ENCODE results near the gene MRPS27.
A peak's percentile ranks its signal among the peaks of the same experiment; 100 is the strongest.

The MRPS27 gene

GRCh38 chr5:72209147-72210115, 110.6 kb downstream of the MRPS27 start:
- TF ChIP-seq CTCF (IDR thresholded peaks at IDR 0.05; ENCODE audit: insufficient read depth, low read depth, low read length, missing control alignments): no peak
- H3K4me3 ChIP-seq (ENCODE audit: low read length): no peak overlapping the region
- DNase-seq (ENCODE audit: low read depth): peak; percentile 53

- DNase-seq (ENCODE audit: low read depth): no peak
- TF ChIP-seq CTCF (IDR thresholded peaks at IDR 0.05; ENCODE audit: insufficient read depth, low read depth, low read length, missing control alignments): no peak
- H3K4me3 ChIP-seq (ENCODE audit: low read length): no peak overlapping the region
Measured at GRCh38 chr5:72208324-72208926, 111.6 kb downstream of the MRPS27 start.

- no peak for DNase-seq (ENCODE audit: low read depth)
- H3K4me3 ChIP-seq (ENCODE audit: low read length): no peak overlapping the region
- no peak for TF ChIP-seq CTCF (IDR thresholded peaks at IDR 0.05; ENCODE audit: insufficient read depth, low read depth, low read length, missing control alignments)
Measured at GRCh38 chr5:72206994-72207393, 113.0 kb downstream of the MRPS27 start.

GRCh38 chr5:72206160-72206559, 113.9 kb downstream of the MRPS27 start:
- no peak for DNase-seq (ENCODE audit: low read depth)
- no peak for TF ChIP-seq CTCF (IDR thresholded peaks at IDR 0.05; ENCODE audit: insufficient read depth, low read depth, low read length, missing control alignments)

GRCh38 chr5:72205431-72206009, 114.5 kb downstream of the MRPS27 start:
- no peak overlapping the region for H3K4me3 ChIP-seq (ENCODE audit: low read length)
- TF ChIP-seq CTCF (IDR thresholded peaks at IDR 0.05; ENCODE audit: insufficient read depth, low read depth, low read length, missing control alignments): no peak
- no peak for DNase-seq (ENCODE audit: low read depth)

More at GRCh38 chr5:72206160-72206559, 113.9 kb downstream of the MRPS27 start:
- H3K4me3 ChIP-seq (ENCODE audit: low read length): no peak overlapping the region

- no peak for TF ChIP-seq CTCF (IDR thresholded peaks at IDR 0.05; ENCODE audit: insufficient read depth, low read depth, low read length, missing control alignments)
- H3K4me3 ChIP-seq (ENCODE audit: low read length): no peak overlapping the region
- no peak for DNase-seq (ENCODE audit: low read depth)
Measured at GRCh38 chr5:72204946-72205345, 115.1 kb downstream of the MRPS27 start.
